ENCODE data around the gene TNK2. TPM values are rescaled to one million over a fixed set of nuclear protein-coding genes. Genes with fewer than 3 reads are reported as not detected.
A peak's percentile ranks its signal among the peaks of the same experiment; 100 is the strongest.

The TNK2 gene
- polyA plus RNA-seq, 1 donor (not counting 4 experiments of a cell fraction or from before 2014, with no cell fraction given), result 15.8 TPM

DNA sequence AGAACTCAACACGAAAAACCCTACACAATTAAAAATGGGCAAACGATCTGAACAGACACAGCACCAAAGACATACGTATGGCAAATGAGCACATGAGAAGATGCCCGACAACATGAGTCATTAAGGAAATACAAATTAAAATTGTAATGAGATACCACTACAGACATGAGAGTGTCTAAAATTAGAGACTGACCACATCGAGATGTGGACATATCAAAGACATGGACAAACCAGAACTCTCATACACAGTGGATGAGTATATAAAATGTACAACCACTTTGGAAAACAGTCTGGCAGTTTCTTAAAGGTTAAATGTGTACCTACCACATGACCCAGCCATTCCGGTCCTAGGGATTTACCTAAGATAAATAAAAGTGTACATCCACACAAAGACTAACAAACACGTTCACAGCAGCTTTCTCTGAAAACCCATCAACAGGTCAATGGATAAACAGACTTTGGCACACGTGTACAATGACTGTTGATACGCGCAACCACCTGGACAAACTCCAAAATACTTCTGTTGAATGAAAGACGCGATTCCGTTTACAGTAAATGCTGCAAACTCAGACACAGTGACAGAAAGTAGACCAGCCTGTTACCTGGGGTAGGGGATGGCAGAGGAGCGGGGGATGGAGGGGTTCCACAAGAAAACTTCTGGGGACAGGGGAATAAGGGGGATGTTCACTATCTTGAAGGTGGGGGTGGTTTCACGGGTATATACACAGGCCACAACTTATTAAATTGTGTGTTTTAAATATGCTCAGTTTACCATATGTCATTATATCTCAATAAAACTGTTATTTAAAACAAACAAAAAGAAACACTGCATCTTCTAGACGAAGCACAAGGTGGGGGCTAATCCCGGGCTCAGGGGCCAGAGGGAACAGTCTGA lies 2.1 kb downstream of the TNK2 start:
- Histone ChIP-seq H4K20me1 (ENCODE audit: control insufficient read depth, extremely low read depth, insufficient read depth, low read length) (peaks cover 11% of the 10 kb centered on the region), H3K9me1 (ENCODE audit: control insufficient read depth, extremely low read depth, insufficient read depth, low read length) (peaks cover 3% of the 10 kb centered on the region), H3K79me2 (ENCODE audit: control insufficient read depth, insufficient read depth, low read length) (peaks cover 67% of the 10 kb centered on the region), H3K9ac (ENCODE audit: control insufficient read depth, extremely low read depth, insufficient read depth, low read length) (peak overlapping the region; percentile 71), H3K27me3 (ENCODE audit: control insufficient read depth, extremely low read depth, insufficient read depth, low read length) (no peaks in the 10 kb centered on the region), H2AFZ (ENCODE audit: control insufficient read depth, low read length) (peak overlapping the region; percentile 4), H3K4me3 (ENCODE audit: control insufficient read depth in 2 of 3, extremely low read depth in 1 of 3, insufficient read depth in 2 of 3, low read depth in 1 of 3, low read length in 3 of 3) (peak overlapping the region; percentile 62 to 79 (median 76)), H3K27ac (ENCODE audit: control insufficient read depth, insufficient read depth, low read length) (peak overlapping the region; percentile 82), H3K36me3 (ENCODE audit: control insufficient read depth in 2 of 2, extremely low read depth in 1 of 2, insufficient read depth in 2 of 2, low read length in 2 of 2) (no peaks in the 10 kb centered on the region), H3K4me1 (ENCODE audit: control insufficient read depth, extremely low read depth, insufficient read depth, low read length) (peaks cover 49% of the 10 kb centered on the region), H3K4me2 (ENCODE audit: control insufficient read depth, extremely low read depth, insufficient read depth, low read depth, low read length) (peak overlapping the region; percentile 92), H3K9me3 (ENCODE audit: control insufficient read depth, low read depth, low read length) (no peaks in the 10 kb centered on the region)
- no peak for DNase-seq (ENCODE audit: low read depth, low spot score)
- FAIRE-seq, result peak; percentile 49
- dilution Hi-C loops (cut with MboI; ENCODE audit: extremely low pct_ligation_motif_present, low sequenced_read_pairs), result no loop called here
- TF ChIP-seq, protein P1, sequence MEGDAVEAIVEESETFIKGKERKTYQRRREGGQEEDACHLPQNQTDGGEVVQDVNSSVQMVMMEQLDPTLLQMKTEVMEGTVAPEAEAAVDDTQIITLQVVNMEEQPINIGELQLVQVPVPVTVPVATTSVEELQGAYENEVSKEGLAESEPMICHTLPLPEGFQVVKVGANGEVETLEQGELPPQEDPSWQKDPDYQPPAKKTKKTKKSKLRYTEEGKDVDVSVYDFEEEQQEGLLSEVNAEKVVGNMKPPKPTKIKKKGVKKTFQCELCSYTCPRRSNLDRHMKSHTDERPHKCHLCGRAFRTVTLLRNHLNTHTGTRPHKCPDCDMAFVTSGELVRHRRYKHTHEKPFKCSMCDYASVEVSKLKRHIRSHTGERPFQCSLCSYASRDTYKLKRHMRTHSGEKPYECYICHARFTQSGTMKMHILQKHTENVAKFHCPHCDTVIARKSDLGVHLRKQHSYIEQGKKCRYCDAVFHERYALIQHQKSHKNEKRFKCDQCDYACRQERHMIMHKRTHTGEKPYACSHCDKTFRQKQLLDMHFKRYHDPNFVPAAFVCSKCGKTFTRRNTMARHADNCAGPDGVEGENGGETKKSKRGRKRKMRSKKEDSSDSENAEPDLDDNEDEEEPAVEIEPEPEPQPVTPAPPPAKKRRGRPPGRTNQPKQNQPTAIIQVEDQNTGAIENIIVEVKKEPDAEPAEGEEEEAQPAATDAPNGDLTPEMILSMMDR (optimal IDR thresholded peaks at IDR 0.05 in 1 of 3, IDR thresholded peaks at IDR 0.05 in 1 of 3, conservative IDR thresholded peaks at IDR 0.05 in 1 of 3; ENCODE audit: extremely low read depth in 1 of 3, insufficient read depth in 2 of 3, low read length in 3 of 3), result no peak
- TF ChIP-seq EZH2 (IDR thresholded peaks at IDR 0.05; ENCODE audit: low read length), result no peak

DNA sequence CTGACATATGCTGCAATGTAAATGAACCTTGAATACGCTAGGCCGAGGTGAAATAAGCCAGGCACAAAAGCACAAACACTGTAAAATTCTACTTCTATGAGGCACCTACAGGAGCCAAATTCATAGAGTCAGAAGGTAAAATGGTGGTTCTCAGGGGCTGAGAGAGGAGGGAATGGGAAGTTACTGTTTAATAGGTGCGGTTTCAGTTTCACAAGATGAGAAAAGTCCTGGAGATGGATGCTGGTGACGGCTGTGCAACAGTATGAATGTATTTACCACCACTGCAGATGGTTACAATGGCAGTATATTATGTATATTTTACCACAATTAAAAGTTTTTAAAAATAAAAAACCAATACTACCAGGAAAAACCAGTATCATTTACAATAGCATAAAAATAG lies 4.0 kb downstream of the TNK2 start:
- Histone ChIP-seq H3K36me3 (ENCODE audit: control insufficient read depth in 2 of 2, extremely low read depth in 1 of 2, insufficient read depth in 2 of 2, low read length in 2 of 2) (peaks cover 0 to 3% of the 10 kb centered on the region in 2 experiments), H3K4me3 (ENCODE audit: control insufficient read depth in 2 of 3, extremely low read depth in 1 of 3, insufficient read depth in 2 of 3, low read depth in 1 of 3, low read length in 3 of 3) (no peak overlapping the region), H2AFZ (ENCODE audit: control insufficient read depth, low read length) (no peak overlapping the region), H3K4me2 (ENCODE audit: control insufficient read depth, extremely low read depth, insufficient read depth, low read depth, low read length) (no peak overlapping the region), H3K27me3 (ENCODE audit: control insufficient read depth, extremely low read depth, insufficient read depth, low read length) (no peaks in the 10 kb centered on the region), H4K20me1 (ENCODE audit: control insufficient read depth, extremely low read depth, insufficient read depth, low read length) (peaks cover 11% of the 10 kb centered on the region), H3K4me1 (ENCODE audit: control insufficient read depth, extremely low read depth, insufficient read depth, low read length) (peaks cover 37% of the 10 kb centered on the region), H3K27ac (ENCODE audit: control insufficient read depth, insufficient read depth, low read length) (no peak overlapping the region), H3K9ac (ENCODE audit: control insufficient read depth, extremely low read depth, insufficient read depth, low read length) (no peak overlapping the region), H3K79me2 (ENCODE audit: control insufficient read depth, insufficient read depth, low read length) (peaks cover 85% of the 10 kb centered on the region), H3K9me1 (ENCODE audit: control insufficient read depth, extremely low read depth, insufficient read depth, low read length) (peaks cover 3% of the 10 kb centered on the region), H3K9me3 (ENCODE audit: control insufficient read depth, low read depth, low read length) (no peaks in the 10 kb centered on the region)
- dilution Hi-C loops (cut with MboI; ENCODE audit: extremely low pct_ligation_motif_present, low sequenced_read_pairs), result no loop called here
- DNase-seq (ENCODE audit: low read depth, low spot score), result no peak
- TF ChIP-seq EZH2 (IDR thresholded peaks at IDR 0.05; ENCODE audit: low read length), result no peak
- TF ChIP-seq, protein P1 (optimal IDR thresholded peaks at IDR 0.05 in 1 of 3, IDR thresholded peaks at IDR 0.05 in 1 of 3, conservative IDR thresholded peaks at IDR 0.05 in 1 of 3; ENCODE audit: extremely low read depth in 1 of 3, insufficient read depth in 2 of 3, low read length in 3 of 3), result no peak
- FAIRE-seq, result no peak

Data from keratinocyte (primary cell).